ENCODE data around the gene INSC.

Gene INSC

DNA sequence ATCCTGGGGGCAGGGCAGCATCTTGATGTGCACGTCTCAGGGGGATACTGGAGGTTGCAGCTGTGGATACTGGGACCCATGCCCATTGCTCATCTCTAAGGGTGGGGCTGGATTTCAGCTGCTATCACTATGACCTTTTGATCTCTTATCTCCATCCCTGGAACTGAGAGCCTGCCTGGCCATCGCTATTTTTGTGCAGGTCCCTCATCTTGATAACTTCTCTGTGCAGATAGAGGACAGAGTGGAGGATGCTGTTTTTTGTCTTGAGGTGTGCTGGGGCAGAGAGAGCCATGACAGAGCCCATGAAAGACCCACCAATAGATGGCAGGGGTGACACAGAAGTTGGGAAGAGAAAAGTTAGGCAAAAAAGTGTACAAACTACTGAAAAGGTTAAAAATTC lies 5.1 kb upstream of the INSC start:
- DNase-seq (ENCODE audit: low read depth) = no peak

DNA sequence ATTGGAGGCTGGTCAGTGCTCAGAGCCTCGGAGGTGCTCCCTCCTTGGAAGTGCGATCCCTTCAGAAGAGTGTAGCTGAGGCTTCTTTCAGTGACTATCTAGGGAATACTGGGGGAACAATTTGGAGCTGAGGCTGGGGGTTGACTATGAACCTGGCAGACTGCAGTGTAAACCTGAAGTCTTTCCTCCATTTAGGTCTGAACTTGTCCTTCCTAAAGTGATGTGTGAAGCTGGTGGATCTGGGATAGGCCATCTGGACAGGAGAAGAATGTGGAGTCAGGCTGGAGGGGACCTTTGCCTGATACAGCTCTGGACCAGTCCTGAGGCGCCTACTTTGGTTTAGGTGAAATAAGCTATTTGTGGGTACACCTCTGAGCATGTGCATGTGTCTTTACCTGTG lies 3.5 kb upstream of the INSC start:
- DNase-seq (ENCODE audit: low read depth) = no peak

DNA sequence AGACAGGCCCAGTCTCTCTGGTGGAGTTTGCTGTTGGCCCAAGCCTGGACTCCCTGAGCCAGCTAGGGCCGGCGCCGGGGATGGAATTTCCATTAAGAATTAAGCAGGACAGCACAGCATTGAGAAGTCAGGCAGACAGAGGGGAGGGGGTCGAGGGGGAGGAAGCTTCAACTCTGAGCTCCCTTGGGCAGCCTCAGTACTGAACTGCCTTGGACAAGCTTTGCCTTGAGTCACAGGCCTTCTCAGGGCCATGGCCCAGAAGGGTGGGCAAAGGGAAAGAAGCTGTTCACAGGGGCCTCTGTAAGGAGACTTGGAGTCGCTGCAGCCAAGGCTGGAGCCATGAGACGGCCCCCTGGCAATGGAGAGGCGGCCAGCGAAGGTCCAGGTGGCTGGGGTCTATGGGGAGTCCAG lies 2.6 kb upstream of the INSC start:
- no peak for DNase-seq (ENCODE audit: low read depth)

DNA sequence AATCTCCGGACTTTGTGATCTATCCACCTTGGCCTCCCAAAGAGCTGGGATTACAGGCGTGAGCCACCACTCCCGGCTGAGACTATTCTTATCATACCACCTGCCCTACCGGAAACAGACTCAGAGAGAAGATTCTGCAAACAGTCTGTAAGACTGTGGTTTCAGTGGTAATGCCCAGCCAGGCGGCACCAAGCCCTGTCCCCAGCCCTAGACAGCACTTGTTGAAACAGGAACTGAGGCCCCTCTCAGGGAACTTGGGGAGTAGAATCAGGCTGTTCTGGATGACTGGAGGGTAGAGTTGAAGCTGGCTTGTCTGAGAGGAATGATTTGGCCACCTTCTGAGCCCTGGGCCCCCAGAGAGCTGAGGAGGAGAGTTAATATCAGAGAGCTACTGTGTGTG lies 1.3 kb upstream of the INSC start:
- DNase-seq (ENCODE audit: low read depth) = no peak

DNA sequence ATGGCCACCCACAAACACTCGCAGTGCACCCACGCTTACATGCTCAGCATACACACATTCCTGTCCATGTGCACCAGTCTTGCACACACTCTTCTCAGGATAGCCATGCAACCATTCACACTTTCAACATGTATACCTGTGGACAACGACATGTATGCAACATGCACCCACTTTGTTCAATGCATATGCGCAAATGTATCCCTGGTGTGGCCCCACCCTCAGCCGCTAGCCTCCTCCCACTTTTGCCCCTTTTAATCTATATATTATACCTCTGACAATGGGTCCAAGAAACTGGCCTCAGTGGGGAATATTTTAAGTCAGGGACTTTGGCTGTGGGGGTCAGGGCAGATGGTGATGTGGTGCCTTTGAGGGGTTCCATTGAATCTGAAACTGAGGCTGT lies 963 bp downstream of the INSC start:
- DNase-seq (ENCODE audit: low read depth) = no peak

DNA sequence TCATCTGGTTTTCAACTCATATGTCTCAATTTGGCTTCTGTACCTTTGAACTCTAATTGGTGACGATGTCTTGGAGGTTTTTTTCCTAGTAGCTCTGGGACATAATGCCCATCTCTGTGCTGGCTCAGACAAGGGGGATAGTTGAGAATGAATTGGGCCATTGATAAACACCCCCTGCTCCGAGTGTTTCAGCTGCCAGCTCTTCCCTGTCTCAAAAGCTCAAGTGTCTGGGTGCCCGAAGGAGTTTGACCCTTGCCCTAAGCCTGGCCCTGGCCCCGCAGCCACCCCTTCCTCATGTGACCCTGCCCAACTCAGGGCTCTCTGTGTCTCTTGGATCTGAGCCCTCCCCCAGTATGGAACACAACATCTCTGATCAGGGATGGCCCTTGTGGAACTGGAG lies 3.0 kb downstream of the INSC start:
- DNase-seq (ENCODE audit: low read depth) = no peak

DNA sequence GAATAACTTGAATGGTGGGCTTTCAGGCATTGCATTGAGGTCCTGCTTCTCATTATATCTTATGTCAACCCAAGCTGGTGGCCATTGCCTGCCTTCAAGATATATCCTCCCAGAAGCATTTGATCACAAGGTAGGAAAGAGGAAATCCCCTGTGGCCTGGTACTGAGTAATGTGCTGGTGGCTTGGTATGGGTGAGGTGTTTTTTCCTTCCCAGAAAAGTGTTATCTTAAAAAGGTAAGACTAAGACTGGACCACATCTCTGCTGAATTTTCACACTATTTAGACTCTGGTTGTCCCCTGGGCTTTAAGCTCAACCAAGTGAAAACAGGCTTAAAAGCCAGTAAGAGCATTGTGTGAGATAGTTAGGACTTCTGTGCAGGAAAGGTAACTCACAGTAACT lies 3.7 kb downstream of the INSC start:
- no peak for DNase-seq (ENCODE audit: low read depth)

DNA sequence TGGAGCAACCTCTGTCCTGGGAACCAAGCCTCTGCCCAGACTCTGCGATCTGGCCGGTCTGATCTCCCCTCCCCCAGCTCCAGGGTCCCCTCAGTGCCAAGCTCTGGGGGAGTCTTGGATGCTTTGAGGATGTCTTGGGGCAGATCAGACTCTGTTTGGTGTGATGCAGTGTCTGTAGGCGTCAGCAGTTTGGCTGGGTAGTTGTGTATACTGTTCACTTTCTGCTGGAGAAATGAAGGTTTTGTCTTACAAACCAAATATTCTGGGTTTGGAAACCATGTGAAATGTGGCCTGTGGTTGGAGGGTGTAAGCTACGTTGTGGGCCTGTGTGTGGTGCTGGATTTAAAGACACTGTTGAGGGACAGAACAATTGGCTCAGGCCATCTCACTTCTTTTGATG lies 4.6 kb downstream of the INSC start:
- no peak for DNase-seq (ENCODE audit: low read depth)

DNA sequence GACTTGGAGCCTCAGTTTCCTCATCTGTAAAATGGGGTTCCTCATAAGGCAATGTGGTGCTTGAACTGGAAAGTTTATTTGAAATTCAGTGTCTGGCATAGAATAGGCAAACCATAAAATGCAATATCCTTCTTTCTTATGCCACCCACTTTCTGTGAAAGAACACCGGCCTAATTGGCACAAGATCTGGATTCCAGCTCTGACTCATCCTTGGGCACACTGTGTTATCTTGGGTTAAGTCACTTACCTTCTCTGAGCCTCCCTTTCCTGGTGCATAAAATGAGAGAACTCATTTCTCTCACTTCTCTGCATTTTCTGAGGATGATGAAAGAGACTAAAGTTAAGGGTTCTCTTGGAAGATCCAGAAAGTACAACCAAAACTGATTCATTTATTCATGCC lies 5.1 kb downstream of the INSC start:
- DNase-seq (ENCODE audit: low read depth) = no peak

DNA sequence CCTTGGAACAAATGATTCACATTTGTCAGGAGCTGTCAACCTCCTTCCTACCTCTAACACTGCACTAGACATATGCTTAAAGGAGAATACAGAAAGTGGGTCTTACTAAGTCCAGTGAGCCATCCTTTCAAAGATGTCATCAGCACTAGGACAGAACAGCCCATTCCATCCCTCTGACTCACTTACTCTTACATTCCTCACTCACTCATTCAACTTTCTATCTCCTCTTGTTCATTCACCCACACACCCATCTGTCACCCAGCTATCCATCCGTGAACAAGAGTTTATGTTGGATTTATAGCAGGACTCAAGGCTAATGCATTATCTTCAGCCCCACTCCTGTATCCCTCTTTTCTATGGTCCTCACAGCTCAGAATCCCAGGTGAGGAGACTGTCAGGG lies 9.1 kb downstream of the INSC start:
- peak; percentile 72 for DNase-seq (ENCODE audit: low read depth)

DNA sequence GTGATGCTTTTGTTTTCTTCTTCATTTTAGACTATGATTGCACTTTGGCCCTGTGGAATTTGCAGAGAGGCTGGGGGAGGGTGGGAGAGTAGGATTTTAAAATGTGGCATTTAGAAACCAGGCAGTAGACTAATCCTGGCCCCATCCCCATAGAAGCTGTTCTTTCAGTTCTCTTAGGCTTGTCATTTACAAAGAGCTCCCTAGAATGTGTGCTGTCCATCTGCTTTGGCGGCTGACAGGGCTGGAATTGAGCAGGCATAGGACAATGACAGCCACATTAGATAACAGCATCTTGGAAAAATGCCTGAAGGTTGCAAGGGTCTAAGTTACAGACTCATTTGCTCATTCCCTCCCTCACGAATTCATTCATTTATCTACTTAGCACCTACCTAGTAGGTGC lies 9.8 kb downstream of the INSC start:
- no peak for DNase-seq (ENCODE audit: low read depth)

DNA sequence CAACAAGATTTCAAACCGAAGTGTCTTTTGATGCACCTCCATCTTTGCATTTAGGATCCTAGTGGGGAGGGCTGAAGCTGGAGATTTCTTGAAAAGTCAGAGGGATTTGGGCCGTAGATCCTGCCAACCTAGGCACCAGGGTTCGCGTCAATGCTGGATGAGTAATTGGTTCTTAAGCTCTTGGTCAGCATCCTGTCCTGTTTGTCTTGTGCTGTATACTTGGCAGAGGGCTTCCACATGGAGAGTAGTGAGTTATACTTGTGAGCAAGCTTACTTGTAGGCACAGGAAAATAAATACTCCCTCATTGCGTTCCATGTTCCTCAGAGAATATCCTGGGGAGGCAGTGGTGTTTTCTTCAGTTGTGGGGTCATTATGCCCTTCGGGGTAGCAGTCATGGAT lies 12.6 kb downstream of the INSC start:
- DNase-seq (ENCODE audit: low read depth) = peak; percentile 69

DNA sequence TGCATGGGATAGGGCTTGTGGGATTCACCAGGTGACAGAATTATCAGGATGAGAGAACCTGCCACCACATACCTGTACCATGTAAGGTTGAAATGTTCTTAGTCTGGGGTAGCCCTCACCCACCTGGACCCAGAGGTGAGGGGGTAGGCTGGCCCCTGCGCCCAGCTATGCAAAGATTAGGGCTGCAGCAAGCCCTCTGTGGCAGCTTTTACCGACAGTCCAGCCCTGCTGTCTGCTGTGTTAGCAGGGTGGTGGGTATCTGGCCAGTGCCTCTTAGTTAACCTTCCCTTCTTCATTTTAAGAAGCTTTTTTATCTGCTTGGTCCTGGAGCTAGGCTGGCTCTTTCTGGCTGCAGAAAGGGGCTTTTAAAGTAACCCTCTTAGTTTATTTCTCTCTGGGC lies 13.9 kb downstream of the INSC start:
- DNase-seq (ENCODE audit: low read depth) = no peak

DNA sequence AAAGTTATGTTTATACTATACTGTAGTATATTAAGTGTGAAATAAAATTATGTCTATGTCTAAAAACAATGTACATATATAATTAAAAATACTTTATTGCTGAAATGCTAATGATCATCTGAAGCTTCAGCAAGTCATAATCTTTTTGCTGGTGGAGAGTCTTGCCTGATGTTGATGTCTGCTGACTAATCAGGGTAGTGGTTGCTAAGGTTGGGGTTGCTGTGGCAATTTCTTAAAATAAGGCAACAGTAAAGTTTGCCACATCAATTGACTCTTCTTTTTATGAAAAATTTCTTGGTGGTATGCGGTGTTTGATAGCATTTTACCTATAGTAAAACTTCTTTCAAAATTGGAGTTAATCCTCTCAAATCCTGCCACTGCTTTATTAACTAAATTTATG lies 21.4 kb downstream of the INSC start:
- DNase-seq (ENCODE audit: low read depth) = no peak

DNA sequence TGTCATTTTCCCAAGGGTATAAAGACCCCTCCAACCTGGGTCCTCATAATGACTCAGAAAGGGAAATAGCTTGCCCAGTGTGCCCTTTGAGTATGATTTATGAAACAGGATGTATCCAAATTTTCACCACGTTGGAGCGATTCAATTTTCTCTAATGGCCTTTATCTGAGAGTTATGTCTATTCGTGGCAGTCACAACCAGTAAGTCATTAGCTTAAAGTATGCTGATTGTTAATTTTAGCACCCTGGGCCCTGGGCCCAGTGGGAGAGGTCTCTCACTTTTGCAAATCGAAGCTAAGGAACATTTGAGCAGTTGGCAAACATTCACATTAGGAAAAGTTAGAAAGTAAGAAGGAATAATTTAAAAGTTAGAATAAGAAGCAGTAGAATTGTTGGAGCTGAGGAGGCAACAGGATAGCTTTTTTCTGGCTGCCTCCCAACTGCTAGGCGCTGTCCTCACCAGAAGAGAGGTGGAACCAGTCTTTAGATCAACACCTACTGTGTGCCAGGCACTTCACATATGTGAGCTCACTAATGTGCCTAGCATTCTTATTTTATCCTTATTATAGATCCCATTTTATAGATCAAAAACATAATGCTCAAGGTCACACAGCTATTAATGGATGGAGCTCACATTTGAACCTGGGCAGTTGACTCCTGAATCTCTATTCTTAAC lies 24.5 kb downstream of the INSC start:
- no peak for DNase-seq (ENCODE audit: low read depth)

DNA sequence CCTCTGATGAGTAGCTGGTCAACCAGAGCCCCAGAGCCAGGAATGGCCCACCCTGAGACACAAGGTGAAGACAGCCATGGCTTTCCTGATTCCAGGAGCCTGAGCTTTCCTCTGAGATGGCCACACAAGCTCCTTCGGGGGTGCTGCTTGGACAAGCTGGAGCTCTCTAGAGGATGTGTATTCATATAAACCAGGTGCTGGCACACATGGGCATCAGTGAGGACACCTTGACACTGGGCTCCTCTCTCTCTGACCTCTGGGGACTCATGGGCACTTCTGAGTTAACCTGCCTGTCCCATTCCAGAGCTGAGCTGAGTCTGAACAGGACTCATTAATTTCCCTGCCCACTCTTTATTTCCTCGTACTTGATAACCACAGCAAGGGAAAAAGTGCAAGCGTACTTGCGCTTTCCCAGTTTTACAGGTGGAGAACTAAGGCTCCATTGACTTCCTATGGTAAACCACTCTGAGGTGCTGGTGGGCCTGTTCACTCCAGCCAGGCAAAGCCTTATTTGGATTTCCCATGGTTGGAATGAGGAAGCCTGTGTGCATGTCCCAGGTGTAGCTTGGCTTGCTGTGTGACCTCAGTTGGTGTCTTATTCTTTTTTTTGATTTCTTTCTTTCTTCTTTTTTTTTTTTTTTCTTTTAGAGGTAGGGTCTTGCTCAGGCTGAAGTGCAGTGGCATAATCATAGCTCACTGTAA lies 25.4 kb downstream of the INSC start:
- no peak for DNase-seq (ENCODE audit: low read depth)

DNA sequence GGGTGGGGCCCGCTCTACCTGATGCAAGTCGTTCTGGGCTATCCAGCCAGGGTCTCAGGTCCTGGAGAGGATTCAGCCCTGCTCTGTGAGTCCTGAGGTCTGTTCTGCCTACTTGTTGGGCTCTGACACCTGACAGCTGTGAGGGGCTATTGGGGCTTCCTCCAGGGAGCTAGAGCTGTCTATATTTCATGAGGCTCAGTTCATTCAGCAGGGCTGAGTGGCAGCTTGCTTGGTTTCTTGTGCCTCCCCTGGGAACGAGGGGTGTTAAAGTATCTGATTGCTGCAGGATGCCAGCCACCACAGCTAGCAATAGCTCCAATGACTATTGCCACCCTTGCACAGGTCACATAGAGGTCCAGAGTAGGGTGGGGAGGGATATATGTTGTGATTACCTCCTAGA lies 26.7 kb downstream of the INSC start:
- no peak for DNase-seq (ENCODE audit: low read depth)

DNA sequence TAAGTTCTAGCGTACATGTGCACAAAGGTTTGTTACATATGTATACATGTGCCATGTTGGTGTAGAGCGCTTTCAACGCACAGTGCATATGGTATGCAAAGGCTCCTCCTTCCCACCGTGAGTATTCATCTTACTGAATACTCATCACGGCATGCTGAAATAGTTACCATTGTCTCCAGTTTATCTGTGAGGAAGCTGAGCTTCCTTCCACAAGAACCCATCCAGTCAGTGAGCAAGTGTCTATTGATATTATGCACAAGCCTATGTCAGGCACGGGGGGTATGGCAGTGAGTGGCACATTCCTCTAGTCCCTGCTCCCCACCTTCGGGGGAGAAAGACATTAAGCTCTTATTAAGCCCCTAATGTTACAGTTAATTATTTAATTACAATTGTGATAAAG lies 28.1 kb downstream of the INSC start:
- no peak for DNase-seq (ENCODE audit: low read depth)

DNA sequence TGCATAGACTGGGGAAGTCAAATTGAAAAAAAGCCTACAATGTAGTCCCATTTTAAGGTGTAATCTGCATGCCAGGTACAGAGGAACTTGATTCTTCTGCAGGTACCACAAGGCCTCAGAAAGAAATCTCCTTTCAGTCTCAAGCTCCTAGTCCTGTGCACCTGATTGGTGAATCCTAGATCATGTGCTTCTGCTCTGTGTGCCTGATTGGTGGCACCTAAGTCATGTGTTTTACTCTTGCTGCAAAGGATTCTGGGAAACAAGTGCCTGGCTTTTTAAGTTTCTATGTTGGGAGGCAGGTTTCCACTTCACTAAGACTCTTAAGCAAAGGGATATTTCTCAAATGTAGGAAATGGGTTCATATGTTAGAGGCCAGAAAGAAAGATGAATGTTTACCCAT lies 29.1 kb downstream of the INSC start:
- DNase-seq (ENCODE audit: low read depth) = no peak

DNA sequence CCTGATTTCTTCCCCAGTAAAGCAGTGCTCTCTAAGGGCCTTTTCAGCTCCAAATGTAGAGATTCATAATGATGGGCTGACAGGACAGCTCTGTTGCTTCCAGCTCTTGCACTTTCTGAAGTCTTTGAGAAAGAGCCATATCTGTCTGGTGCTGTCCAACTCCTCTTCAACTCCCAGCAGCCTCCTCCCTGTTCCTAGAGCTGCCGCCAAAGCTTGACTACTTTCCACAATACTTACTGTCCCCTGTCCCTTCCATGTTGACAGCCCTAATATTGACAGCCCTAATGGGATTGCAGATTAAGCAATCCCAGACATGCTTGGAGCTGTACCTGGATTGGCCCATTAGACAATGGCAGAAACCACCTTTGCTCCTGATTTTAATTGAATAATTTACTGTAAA lies 29.6 kb downstream of the INSC start:
- DNase-seq (ENCODE audit: low read depth) = no peak

DNA sequence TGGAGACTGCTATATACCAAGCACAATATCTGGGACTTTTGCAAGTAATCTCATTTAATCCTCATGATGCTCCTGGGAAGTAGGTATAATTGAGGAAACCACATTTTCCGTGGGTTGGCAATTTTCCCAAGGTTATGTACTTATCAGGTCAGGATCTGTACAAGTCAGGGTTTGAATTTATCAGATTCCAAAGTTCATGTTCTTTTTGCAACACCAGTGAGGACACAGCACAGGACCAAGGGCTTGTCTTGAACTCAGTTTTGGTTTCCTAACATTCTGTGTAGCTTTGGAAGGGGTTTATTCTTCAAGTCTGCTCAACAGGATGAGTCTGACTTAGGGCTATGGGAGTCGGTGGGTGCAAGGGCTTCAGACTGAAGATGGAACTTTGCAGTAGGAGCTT lies 30.4 kb downstream of the INSC start:
- DNase-seq (ENCODE audit: low read depth) = no peak

DNA sequence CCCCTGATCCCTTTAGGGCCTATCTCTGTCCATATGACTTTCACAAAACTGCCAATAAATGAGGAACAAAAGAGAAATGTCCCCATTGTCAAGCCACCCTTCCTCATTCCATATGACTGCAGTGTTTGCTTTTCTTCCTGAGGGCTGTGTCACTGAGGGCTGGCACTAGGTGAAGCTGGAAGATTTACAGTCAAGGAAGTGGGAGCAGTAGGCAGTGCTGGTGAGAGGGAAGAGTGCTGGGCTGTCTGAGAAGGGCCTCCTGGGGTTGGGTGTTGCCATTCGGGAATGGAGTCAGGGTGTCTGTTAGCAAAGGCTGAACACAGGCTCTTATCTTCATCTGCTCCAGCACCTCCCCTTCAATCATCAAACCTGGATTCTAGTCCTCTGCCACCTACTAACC lies 30.9 kb downstream of the INSC start:
- DNase-seq (ENCODE audit: low read depth) = no peak

DNA sequence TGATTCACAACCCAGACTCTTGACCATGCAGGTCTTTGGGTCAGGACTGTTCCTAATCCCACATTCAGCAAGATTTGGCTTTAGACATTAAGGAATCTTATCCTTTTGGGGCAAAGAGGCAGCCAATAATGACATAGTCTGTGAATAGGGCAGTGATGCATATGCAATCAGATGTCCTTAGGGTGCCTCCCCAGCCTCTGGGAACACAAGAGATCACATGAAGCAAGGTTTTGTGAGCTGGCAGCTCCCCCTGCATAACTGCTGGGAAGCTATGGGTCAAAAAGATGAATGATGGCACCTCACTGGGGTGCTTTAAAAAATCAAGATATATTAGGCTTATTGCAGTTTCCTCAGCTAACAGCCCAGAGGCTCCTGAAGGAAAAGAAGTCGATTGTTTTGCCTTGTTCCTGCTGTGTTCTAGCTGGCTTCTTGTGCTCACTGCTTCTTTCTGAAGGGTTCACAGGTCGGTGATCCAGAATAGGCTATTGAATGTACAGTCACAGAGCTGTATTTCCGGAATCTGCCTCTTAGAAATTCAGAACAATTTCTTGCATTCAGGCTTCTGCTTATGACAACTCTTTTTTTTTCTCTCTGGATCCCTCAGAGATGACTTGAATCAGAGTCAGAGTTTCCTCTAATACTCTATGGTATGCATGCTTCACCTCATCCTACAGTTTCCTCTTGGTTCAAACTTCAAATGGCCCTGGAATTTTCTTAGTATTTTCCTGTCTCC lies 31.7 kb downstream of the INSC start:
- no peak for DNase-seq (ENCODE audit: low read depth)

DNA sequence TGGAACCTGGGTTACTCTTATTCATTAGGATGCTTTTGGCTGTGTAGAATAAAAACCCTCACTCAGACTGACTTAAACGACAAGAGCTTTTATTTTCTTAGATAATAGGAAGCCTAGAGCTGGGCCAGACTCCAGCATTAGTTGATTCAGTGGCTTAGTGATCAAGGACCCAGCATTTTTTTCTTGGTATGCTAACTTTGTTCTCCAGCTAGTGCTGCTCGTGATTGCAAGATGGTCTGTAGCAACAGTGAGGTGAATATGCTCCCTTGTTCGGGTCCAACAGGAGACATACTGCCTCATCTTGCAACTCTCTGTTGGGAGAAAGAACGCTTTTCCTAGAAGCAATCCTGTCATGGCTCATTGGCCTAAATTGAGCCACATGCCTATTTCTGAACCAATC lies 33.4 kb downstream of the INSC start:
- DNase-seq (ENCODE audit: low read depth) = peak; percentile 4
